Aortic smooth muscle cell (primary cell): ENCODE results near the gene RLN1. TPM values are rescaled to one million over a fixed set of nuclear protein-coding genes. Genes with fewer than 3 reads are reported as not detected.

Experiments
- total RNA-seq: library from RNA; depleted of rRNA; stranded (reverse); fragments of >200 nt; gene quantifications from 2 replicates; pipeline ENCODE4 v1.2.3, GENCODE V29; 2014

Gene RLN1, protein sequence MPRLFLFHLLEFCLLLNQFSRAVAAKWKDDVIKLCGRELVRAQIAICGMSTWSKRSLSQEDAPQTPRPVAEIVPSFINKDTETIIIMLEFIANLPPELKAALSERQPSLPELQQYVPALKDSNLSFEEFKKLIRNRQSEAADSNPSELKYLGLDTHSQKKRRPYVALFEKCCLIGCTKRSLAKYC
- not detected in 2 replicates for total RNA-seq

DNA sequence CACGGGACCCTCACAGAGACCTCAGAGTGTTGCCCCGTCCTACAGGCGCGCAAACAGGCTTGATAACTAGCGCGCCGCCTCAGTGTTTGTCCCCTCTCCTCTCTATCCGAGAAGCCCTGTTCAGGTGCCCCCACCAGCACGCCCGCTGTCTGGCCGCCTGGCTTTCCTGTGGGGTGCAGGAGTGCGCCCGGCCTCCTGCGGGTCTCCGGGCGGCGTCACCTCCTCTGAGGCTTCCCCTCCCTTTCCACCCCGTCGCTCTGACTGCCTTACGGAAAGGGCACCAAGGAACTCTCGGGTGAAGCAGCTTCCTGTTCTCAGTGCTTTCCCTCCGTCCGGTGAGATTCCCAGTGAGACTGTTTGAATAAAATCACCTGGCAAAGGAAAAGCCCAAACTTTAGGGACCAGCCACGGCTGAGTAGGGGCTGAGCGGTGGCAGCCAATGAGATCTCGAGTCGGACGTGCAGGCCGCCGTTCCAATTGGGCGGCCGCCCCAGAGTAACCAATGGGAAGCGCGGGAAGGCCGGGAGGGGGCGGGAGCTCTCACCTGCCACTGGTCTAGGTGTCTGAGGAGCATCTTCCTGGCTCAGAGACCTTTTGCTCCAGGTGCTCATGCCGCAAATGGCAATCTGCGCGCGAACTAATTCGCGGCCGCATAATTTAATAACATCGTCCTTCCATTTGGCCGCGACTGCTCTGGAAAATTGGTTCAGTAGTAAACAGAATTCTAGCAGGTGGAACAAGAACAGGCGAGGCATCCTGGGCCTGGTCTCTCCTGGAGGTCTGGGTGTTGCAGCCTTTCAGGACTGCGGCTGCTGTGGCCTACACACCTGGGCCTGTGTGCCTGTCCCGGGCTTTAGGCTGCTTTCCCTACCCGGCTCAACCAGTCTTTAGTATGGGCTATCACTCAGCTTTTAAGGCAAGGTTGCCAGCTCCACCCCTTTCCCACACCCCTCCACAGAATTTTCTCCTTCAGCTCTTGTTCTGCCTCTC is at the start of gene RLN1:
Gene RLN1, minus strand, starts transcription at position 885 of the 990 bp plus-strand sequence. Its CDS starts 130 bp downstream, at position 755.

DNA sequence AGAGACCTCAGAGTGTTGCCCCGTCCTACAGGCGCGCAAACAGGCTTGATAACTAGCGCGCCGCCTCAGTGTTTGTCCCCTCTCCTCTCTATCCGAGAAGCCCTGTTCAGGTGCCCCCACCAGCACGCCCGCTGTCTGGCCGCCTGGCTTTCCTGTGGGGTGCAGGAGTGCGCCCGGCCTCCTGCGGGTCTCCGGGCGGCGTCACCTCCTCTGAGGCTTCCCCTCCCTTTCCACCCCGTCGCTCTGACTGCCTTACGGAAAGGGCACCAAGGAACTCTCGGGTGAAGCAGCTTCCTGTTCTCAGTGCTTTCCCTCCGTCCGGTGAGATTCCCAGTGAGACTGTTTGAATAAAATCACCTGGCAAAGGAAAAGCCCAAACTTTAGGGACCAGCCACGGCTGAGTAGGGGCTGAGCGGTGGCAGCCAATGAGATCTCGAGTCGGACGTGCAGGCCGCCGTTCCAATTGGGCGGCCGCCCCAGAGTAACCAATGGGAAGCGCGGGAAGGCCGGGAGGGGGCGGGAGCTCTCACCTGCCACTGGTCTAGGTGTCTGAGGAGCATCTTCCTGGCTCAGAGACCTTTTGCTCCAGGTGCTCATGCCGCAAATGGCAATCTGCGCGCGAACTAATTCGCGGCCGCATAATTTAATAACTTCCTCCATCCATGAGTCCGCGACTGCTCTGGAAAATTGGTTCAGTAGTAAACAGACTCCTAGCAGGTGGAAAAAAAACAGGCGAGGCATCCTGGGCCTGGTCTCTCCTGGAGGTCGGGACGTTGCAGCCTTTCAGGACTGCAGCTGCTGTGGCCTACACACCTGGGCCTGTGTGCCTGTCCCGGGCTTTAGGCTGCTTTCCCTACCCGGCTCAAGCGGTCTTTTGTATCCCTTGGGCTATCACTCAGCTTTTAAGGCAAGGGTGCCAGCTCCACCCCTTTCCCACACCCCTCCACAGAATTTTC is 35.6 kb downstream of the RLN1 start, which contains the start of gene RLN2:
Gene RLN2, minus strand, starts transcription at position 877 of the 956 bp plus-strand sequence. Its CDS starts 136 bp downstream, at position 741.

Other genes starting within 250 kb of the RLN1 start
- gene INSL6, start 154.2 kb downstream of the RLN1 start, total RNA-seq, result not detected in 2 replicates
- gene INSL4, start 108.5 kb downstream of the RLN1 start, total RNA-seq, result under 0.01 TPM in 1 of 2 replicates, not detected in the other
- not detected in 2 replicates for gene RLN2, start 35.2 kb downstream of the RLN1 start, total RNA-seq
- 16.6 and 16.7 TPM in 2 replicates for gene PLGRKT, start 98.0 kb upstream of the RLN1 start, total RNA-seq
- gene CD274, start 110.7 kb upstream of the RLN1 start, total RNA-seq, result 2.1 and 2.4 TPM in 2 replicates
- 13.0 and 17.8 TPM in 2 replicates for gene PDCD1LG2, start 170.7 kb upstream of the RLN1 start, total RNA-seq